ENCODE measurements around the gene GSTM2. TPM values are rescaled to one million over a fixed set of nuclear protein-coding genes. Genes with fewer than 3 reads are reported as not detected.
"Not testable (repeated sequence)": the region's sequence is repeated elsewhere in the genome, so short reads cannot be mapped to it uniquely, and the experiment has no call there.

The GSTM2 gene
- total and polyA plus RNA-seq, 7 donors, result 4.9 to 139 (median 42.5) TPM

DNA sequence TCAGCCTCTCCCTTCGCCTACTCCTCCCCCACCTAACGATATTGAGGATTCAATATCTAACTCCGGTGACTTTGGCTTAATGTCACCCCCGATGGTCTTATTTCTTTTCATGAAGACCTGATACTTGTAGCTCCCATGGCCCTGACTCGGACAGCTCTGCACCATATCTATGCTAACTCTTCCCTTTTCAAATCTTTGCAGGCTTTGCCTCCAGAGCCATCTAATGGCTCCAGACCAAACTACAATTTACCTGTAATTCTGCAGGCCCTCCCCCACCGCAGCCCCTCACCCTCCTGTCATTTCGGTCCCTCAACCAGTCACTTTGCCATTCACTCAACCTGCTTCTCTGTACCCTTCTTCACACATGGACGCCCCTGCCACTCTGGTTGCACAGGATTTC, 36.3 kb downstream of the GSTM2 start:
- no peaks in the 10 kb centered on the region for H3K4me1 ChIP-seq
- H3K9me3 ChIP-seq, result no peaks in the 10 kb centered on the region
- DNase-seq, result no peak
- H3K36me3 ChIP-seq, result no peaks in the 10 kb centered on the region
- H3K27me3 ChIP-seq, result no peaks in the 10 kb centered on the region
- TF ChIP-seq POLR2A (IDR thresholded peaks at IDR 0.05), result no peak
- TF ChIP-seq POLR2AphosphoS5 (IDR thresholded peaks at IDR 0.05), result no peak
- TF ChIP-seq, protein P1, sequence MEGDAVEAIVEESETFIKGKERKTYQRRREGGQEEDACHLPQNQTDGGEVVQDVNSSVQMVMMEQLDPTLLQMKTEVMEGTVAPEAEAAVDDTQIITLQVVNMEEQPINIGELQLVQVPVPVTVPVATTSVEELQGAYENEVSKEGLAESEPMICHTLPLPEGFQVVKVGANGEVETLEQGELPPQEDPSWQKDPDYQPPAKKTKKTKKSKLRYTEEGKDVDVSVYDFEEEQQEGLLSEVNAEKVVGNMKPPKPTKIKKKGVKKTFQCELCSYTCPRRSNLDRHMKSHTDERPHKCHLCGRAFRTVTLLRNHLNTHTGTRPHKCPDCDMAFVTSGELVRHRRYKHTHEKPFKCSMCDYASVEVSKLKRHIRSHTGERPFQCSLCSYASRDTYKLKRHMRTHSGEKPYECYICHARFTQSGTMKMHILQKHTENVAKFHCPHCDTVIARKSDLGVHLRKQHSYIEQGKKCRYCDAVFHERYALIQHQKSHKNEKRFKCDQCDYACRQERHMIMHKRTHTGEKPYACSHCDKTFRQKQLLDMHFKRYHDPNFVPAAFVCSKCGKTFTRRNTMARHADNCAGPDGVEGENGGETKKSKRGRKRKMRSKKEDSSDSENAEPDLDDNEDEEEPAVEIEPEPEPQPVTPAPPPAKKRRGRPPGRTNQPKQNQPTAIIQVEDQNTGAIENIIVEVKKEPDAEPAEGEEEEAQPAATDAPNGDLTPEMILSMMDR (IDR thresholded peaks at IDR 0.05), result no peak
- TF ChIP-seq EP300 (IDR thresholded peaks at IDR 0.05), result no peak
- intact Hi-C loops (cut with DNase I), result no loop called here
- H3K4me3 ChIP-seq, result no peak overlapping the region
- H3K27ac ChIP-seq, result no peak overlapping the region
- 83 to 90% methylated on average over 8 of the region's 8 CpGs for WGBS, 2 donors

DNA sequence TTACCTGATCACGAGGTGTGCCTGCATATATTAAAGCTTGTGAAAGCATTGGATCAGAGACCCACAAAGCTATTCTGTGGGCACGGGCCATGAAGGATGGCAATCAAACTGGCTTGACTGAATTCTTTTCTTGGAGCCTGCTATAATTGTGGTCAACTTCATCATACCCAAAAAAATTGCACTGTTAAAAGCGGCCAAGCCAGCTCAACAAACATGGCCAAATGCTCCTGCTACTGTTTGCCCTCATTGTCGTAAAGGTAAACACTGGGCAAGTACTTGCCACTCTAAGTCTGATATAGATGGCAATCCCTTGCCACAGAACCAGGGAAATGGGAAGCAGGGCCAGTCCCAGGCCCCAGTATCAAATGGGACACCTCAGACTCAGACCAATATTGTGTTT, 37.6 kb downstream of the GSTM2 start:
- intact Hi-C loops (cut with DNase I), result no loop called here
- H3K4me1 ChIP-seq, result no peaks in the 10 kb centered on the region
- no peaks in the 10 kb centered on the region for H3K9me3 ChIP-seq
- TF ChIP-seq, protein P1 (IDR thresholded peaks at IDR 0.05), result no peak
- no peak for TF ChIP-seq EP300 (IDR thresholded peaks at IDR 0.05)
- no peaks in the 10 kb centered on the region for H3K36me3 ChIP-seq
- H3K27me3 ChIP-seq, result no peaks in the 10 kb centered on the region
- H3K27ac ChIP-seq, result no peak overlapping the region
- 90 to 91% methylated on average over 4 of the region's 4 CpGs for WGBS, 2 donors
- no peak for DNase-seq
- H3K4me3 ChIP-seq, result no peak overlapping the region

DNA sequence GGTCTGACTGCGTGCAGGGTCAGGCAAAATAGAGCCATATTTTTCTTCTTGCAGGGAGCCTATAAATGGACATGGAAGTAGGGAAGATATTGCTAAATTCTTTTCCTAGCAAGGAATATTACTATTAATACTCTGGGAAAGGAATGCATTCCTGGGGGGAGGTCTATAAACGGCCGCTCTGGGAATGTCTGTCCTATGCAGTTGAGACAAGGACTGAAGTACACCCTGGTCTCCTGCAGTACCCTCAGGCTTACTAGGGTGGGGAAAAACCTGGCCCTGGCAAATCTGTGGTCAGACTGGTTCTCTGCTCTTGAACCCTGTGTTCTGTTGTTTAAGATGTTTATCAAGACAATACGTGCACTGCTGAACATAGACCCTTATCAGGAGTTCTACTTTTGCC, 41.1 kb downstream of the GSTM2 start:
- H3K9me3 ChIP-seq; H3K27me3 ChIP-seq; DNase-seq; H3K36me3 ChIP-seq; H3K4me1 ChIP-seq; H3K4me3 ChIP-seq; H3K27ac ChIP-seq; intact Hi-C loops (cut with DNase I): not testable (repeated sequence)
- WGBS, 2 donors, result 84 to 85% methylated on average over 4 of the region's 4 CpGs

DNA sequence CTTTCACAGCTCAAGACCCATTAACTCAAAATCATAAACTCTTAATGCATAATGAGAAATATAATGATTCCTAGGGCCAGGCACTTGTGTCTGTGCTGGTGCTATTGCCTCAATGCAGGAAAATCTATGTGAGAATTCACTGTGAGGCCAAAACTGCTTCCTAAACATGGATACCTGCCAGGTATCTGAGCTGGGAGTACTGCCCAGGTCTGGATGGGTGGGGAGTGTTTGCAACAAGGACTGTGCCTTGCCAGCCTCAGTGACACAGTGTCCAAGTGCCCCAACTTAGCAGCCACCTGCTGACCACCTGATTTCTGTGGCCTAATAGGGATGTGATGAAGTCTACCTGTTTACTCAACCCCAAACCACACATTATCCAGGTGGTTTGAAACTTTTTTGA, 42.0 kb downstream of the GSTM2 start:
- intact Hi-C loops (cut with DNase I); DNase-seq; H3K4me1 ChIP-seq; H3K4me3 ChIP-seq; H3K27ac ChIP-seq; H3K9me3 ChIP-seq; H3K27me3 ChIP-seq; H3K36me3 ChIP-seq: not testable (repeated sequence)

DNA sequence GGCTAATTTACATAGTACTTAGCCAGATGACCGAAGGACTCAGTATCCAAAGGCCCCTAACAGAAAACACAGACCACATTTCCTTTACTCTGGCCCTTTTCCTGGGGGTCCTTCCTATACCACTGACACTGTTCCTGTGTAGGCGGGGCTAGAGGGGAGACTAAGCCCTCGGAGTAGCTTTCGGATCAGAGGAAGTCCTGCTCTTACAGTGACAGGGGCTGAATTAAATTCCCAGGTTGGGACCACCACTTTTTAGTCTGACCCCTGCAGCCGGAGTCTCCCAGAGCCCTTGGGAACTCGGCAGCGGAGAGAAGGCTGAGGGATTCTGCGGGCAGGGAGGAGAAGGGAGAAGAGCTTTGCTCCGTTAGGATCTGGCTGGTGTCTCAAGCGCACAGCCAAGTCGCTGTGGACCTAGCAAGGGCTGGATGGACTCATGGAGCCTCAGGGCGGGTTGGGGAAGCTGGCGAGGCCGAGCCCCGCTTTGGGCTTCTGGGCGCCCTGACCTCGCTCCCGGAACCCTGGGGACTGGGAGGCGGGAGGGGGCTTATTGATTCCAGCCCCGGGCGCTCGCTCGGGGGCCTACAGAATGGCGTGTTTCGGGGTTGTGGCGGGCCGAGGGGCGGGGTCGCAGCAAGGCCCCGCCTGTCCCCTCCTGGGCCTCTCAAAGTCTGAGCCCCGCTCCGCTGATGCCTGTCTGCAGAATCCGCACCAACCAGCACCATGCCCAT, 43.9 kb downstream of the GSTM2 start, which contains the start of gene GSTM5:
TSS of gene GSTM5 (plus strand) at position 659 of the 728 bp plus-strand sequence. CDS start at position 721, 62 bp downstream.
- WGBS, 2 donors, result 29 to 74% methylated on average over 33 of the region's 33 CpGs
- peak within 1 kb of the TSS; percentile 5 to 39 (median 32) for H3K4me3 ChIP-seq
- DNase-seq; intact Hi-C loops (cut with DNase I); H3K4me1 ChIP-seq; H3K9me3 ChIP-seq; H3K36me3 ChIP-seq; H3K27me3 ChIP-seq: not testable (repeated sequence)
- peak within 1 kb of the TSS in 2 of 4 donors; percentile 31 to 38 for H3K27ac ChIP-seq

DNA sequence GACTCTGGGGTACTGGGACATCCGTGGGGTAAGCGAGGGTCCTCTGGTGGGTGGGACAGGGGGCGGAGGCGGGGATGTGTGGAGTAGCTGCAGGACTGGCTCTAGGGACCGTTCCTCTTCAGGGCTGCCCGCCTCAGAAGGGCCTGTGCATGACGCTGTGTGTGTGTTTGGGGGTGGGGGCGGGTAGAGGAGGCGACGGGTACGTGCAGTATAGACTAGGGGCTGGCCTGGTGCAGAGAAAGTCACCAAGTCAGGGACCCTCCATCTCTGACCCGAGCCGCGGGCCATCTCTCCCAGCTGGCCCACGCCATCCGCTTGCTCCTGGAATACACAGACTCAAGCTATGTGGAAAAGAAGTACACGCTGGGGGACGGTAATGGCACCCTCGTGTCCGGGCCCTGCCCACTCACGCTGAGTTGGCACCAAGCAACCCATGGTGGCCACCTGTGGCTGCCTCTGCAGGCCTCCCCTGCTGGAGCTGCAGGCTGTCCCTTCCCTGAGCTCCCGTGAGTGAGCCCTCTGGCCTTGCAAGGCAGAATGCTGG, 44.5 kb downstream of the GSTM2 start:
- H3K36me3 ChIP-seq, result no peaks in the 10 kb centered on the region
- no peaks in the 10 kb centered on the region for H3K9me3 ChIP-seq
- TF ChIP-seq EP300 (IDR thresholded peaks at IDR 0.05), result no peak
- no peak for TF ChIP-seq POLR2A (IDR thresholded peaks at IDR 0.05)
- TF ChIP-seq, protein P1 (IDR thresholded peaks at IDR 0.05), result no peak
- TF ChIP-seq POLR2AphosphoS5 (IDR thresholded peaks at IDR 0.05), result no peak
- WGBS, 2 donors, result 59 to 83% methylated on average over 22 of the region's 22 CpGs
- H3K4me3 ChIP-seq, result peak overlapping the region; percentile 5 to 39 (median 32)
- peak overlapping the region in 1 of 4 donors; percentile 31 for H3K27ac ChIP-seq
- DNase-seq, result no peak
- H3K4me1 ChIP-seq, result no peaks in the 10 kb centered on the region
- intact Hi-C loops (cut with DNase I), result no loop called here
- H3K27me3 ChIP-seq, result peaks cover 0 to 4% (median 0%) of the 10 kb centered on the region in 3 donors
